ENCODE results near the gene FSCB.

FSCB gene

DNA sequence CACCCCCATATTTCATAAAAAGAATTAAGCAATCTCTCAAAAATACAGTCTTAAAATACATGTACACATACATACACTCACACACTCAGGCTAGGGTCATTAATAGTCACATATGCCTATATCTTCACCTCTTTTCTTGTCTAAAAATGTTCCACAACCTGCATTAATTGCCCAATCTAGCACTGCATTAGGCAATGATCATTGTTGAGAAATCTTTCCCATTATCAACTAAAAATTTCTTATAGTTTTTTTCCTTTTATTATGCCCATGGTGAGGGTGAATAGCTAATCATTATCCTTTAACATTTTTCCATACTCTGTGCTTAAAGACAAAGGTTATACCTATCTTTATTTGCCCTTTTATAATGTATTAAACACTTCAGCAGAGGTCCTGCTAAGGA, 38.3 kb downstream of the FSCB start:
- H3K4me1 ChIP-seq: no peaks in the 10 kb centered on the region
- H3K9me3 ChIP-seq: no peaks in the 10 kb centered on the region
- DNase-seq: no peak
- H3K4me3 ChIP-seq (ENCODE audit: low read depth, low read length): no peak overlapping the region
- TF ChIP-seq, protein P1, sequence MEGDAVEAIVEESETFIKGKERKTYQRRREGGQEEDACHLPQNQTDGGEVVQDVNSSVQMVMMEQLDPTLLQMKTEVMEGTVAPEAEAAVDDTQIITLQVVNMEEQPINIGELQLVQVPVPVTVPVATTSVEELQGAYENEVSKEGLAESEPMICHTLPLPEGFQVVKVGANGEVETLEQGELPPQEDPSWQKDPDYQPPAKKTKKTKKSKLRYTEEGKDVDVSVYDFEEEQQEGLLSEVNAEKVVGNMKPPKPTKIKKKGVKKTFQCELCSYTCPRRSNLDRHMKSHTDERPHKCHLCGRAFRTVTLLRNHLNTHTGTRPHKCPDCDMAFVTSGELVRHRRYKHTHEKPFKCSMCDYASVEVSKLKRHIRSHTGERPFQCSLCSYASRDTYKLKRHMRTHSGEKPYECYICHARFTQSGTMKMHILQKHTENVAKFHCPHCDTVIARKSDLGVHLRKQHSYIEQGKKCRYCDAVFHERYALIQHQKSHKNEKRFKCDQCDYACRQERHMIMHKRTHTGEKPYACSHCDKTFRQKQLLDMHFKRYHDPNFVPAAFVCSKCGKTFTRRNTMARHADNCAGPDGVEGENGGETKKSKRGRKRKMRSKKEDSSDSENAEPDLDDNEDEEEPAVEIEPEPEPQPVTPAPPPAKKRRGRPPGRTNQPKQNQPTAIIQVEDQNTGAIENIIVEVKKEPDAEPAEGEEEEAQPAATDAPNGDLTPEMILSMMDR (IDR thresholded peaks at IDR 0.05; ENCODE audit: low read depth, low read length): no peak
- no peaks in the 10 kb centered on the region for H3K27me3 ChIP-seq
- H3K36me3 ChIP-seq: no peaks in the 10 kb centered on the region

DNA sequence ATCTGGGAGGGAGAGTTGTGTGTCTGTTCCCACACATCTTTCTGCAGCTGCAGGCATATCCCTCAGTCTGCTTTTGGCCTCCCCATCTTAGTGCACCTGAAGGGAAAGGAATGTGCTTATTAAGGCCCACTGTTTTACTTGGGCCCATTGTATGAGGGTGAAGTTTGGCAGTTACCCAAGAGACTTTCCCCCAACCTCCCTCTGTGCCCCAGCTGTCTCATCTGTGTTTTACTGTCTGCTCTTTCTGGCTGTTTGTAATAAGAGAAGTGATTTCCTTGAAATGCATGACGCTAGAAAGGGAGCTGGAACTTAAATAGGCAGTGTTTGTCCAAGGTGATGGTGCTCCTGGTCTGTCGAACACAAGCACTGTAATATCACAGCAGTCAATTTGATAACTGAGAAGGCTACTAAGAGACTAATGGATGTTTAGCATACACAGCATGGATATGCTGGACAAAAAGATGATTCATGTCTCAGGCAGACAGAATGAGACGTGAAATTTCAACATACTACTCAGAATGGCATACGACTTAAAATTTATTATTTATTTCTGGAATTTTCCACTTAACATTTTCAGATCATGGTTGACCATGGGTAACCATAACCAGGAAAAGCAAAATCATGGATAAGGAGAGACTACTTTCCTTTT, 43.6 kb downstream of the FSCB start:
- H3K4me1 ChIP-seq: no peaks in the 10 kb centered on the region
- H3K36me3 ChIP-seq: no peaks in the 10 kb centered on the region
- TF ChIP-seq, protein P1 (IDR thresholded peaks at IDR 0.05; ENCODE audit: low read depth, low read length): no peak
- no peaks in the 10 kb centered on the region for H3K9me3 ChIP-seq
- no peaks in the 10 kb centered on the region for H3K27me3 ChIP-seq
- H3K4me3 ChIP-seq (ENCODE audit: low read depth, low read length): no peak overlapping the region
- DNase-seq: no peak

DNA sequence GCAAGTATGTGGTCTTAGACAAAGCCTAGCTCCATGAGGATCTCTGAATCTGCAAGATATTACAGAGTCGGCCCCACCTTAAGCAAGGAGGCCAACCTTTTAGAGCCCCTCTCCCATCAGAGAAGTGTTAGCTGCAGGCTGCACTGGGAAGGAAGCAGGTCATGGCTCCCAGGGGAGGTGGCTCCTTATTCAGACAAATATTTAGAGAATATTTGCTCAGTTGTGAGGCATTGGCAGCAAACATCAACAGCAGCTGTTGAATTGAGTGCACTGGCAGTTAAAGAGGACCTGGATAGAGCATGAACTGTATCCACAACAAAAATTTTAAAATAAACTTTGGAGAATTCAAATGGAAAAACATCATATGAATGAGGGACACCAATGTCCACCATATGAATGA, 44.7 kb downstream of the FSCB start:
- no peaks in the 10 kb centered on the region for H3K36me3 ChIP-seq
- H3K4me1 ChIP-seq: no peaks in the 10 kb centered on the region
- DNase-seq: no peak
- H3K9me3 ChIP-seq: no peaks in the 10 kb centered on the region
- H3K4me3 ChIP-seq (ENCODE audit: low read depth, low read length): no peak overlapping the region
- H3K27me3 ChIP-seq: no peaks in the 10 kb centered on the region
- TF ChIP-seq, protein P1 (IDR thresholded peaks at IDR 0.05; ENCODE audit: low read depth, low read length): no peak

DNA sequence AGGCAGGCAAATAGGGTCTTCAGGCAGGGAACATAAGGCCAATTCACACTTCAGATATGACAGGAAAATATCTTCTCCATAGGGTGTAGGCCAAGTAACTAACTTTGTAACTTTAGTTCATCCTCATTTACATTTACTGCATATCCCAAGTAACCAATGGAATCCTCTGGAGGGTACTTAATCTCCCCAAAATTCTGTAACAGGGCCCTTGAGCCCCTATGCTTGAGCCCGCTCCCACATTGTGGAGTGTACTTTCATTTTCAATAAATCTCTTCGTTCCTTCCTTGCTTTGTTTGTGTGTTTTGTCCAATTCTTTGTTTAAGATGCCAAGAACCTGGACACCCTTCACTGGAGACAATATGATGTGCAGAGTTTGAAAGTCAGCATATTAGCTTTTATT, 45.3 kb downstream of the FSCB start:
- TF ChIP-seq, protein P1 (IDR thresholded peaks at IDR 0.05; ENCODE audit: low read depth, low read length): no peak
- no peaks in the 10 kb centered on the region for H3K9me3 ChIP-seq

More for the DNA sequence above, 45.3 kb downstream of the FSCB start:
- H3K36me3 ChIP-seq: no peaks in the 10 kb centered on the region
- H3K4me1 ChIP-seq: no peaks in the 10 kb centered on the region
- no peak for DNase-seq
- H3K27me3 ChIP-seq: no peaks in the 10 kb centered on the region
- no peak overlapping the region for H3K4me3 ChIP-seq (ENCODE audit: low read depth, low read length)

All from BE2C (cell line).